SK-N-SH (cell line): ENCODE results near the gene THBS3. TPM values are rescaled to one million over a fixed set of nuclear protein-coding genes. Genes with fewer than 3 reads are reported as not detected.

Experiments used
- CTCF ChIA-PET: fragments of 300-600, 350-600 bp; formaldehyde crosslinking; extraction: SDS; loops from one replicate; lab custom pipeline; 2021; lab: Yijun Ruan, JAX
- POLR2A ChIA-PET: fragments of 350-600 bp; sonication (Branson Sonifier 250); formaldehyde crosslinking; extraction: SDS; loops from one replicate; lab custom pipeline; 2020; ENCODE audit warnings: antibody characterized with exemption, inconsistent platforms; lab: Yijun Ruan, JAX
- DNase-seq: peaks from one replicate; pipeline ENCODE4 v3.0.0; 2012
- H2AFZ ChIP-seq: fragments of 200-600 bp; sonication (generic); 2 replicates; pipeline ENCODE4 v1.8.1; 2016; ENCODE audit warnings: antibody characterized with exemption, mild to moderate bottlenecking, low read depth
- H3F3A ChIP-seq: fragments of 200-600 bp; sonication (generic); replicated peaks from 2 replicates; pipeline ENCODE3; 2016; ENCODE audit warnings: antibody characterized with exemption, mild to moderate bottlenecking; ENCODE audit not compliant: insufficient read depth
- H3K27ac ChIP-seq, 2 experiments: fragments of 200-500 bp in 1 of 2; fragments of 200-600 bp in 1 of 2; sonication (Bioruptor generic) in 1 of 2; sonication (generic), shearing (Covaris generic) in 1 of 2; 2 replicates each; pipeline versions ENCODE4 v1.5.1 to v1.6.1; 2014 to 2016; ENCODE audit warnings: low read depth in 2 of 2, inconsistent platforms in 1 of 2, low read length in 1 of 2, mild to moderate bottlenecking in 1 of 2, mixed read lengths in 1 of 2
- H3K27me3 ChIP-seq: fragments of 200-600 bp; sonication (generic), shearing (Covaris generic); 2 replicates; pipeline ENCODE4 v1.6.1; 2016; ENCODE audit warnings: mixed run types; ENCODE audit not compliant: insufficient read depth
- H3K36me3 ChIP-seq, 2 experiments: fragments of 200-500 bp in 1 of 2; fragments of 200-600 bp in 1 of 2; sonication (Bioruptor generic) in 1 of 2; sonication (generic) in 1 of 2; replicated peaks in 1 of 2; 2 replicates each; pipeline versions ENCODE3 to v1.5.1; 2014 to 2016; ENCODE audit warnings: low read length in 1 of 2, mild to moderate bottlenecking in 1 of 2; ENCODE audit not compliant: insufficient read depth in 2 of 2, control insufficient read depth in 1 of 2
- H3K4me1 ChIP-seq, 2 experiments: fragments of 200-500 bp in 1 of 2; fragments of 200-600 bp in 1 of 2; sonication (Bioruptor generic) in 1 of 2; sonication (generic), shearing (Covaris generic) in 1 of 2; 2 replicates each; pipeline versions ENCODE4 v1.5.1 to v1.6.1; 2014 to 2016; ENCODE audit warnings: low read depth in 1 of 2, low read length in 1 of 2, mixed run types in 1 of 2; ENCODE audit not compliant: insufficient read depth in 2 of 2, control insufficient read depth in 1 of 2
- H3K4me2 ChIP-seq: fragments of 200-600 bp; sonication (generic), shearing (Covaris generic); 2 replicates; pipeline ENCODE4 v1.6.1; 2017; ENCODE audit warnings: mixed run types
- H3K4me3 ChIP-seq, 2 experiments: fragments of 200-500 bp in 1 of 2; fragments of 200-600 bp in 1 of 2; sonication (Bioruptor generic) in 1 of 2; sonication (generic), shearing (Covaris generic) in 1 of 2; 2 replicates each; pipeline versions ENCODE4 v1.5.1 to v1.8.1; 2014 to 2016; ENCODE audit warnings: low read depth in 2 of 2, inconsistent platforms in 1 of 2, low read length in 1 of 2, mild to moderate bottlenecking in 1 of 2, mixed read lengths in 1 of 2, moderate library complexity in 1 of 2
- H3K79me2 ChIP-seq: fragments of 200-600 bp; sonication (generic); 2 replicates; pipeline ENCODE4 v1.8.1; 2017; ENCODE audit warnings: mild to moderate bottlenecking; ENCODE audit not compliant: insufficient read depth
- H3K9ac ChIP-seq: fragments of 200-600 bp; sonication (generic); 2 replicates; pipeline ENCODE4 v1.6.1; 2017; ENCODE audit warnings: mixed run types
- H3K9me2 ChIP-seq: fragments of 200-600 bp; sonication (generic); 2 replicates; pipeline ENCODE4 v1.6.1; 2017; ENCODE audit warnings: mixed run types
- H3K9me3 ChIP-seq: fragments of 200-600 bp; sonication (generic); 2 replicates; pipeline ENCODE4 v1.6.1; 2017; ENCODE audit warnings: mixed run types, mild to moderate bottlenecking, moderate library complexity
- H4K20me1 ChIP-seq: fragments of 200-600 bp; sonication (generic); 2 replicates; pipeline ENCODE4 v1.6.1; 2017; ENCODE audit warnings: mild to moderate bottlenecking, mixed run types; ENCODE audit not compliant: insufficient read depth
- CHD2 ChIP-seq: fragments of 150-350 bp; IDR thresholded peaks from 2 replicates; pipeline ENCODE4 v1.6.1; 2018; ENCODE audit warnings: low read length; ENCODE audit not compliant: partially characterized antibody
- ELF1 ChIP-seq: IDR thresholded peaks from 2 replicates; pipeline ENCODE4 v1.4.0; 2012
- NRF1 ChIP-seq: IDR thresholded peaks from 2 replicates; pipeline ENCODE4 v1.6.1; 2012; ENCODE audit warnings: low read depth, mild to moderate bottlenecking, low read length
- POLR2AphosphoS5 ChIP-seq: IDR thresholded peaks from 2 replicates; pipeline ENCODE4 v1.6.1; 2012; ENCODE audit warnings: low read depth, low read length
- RAD21 ChIP-seq: IDR thresholded peaks from 2 replicates; pipeline ENCODE4 v1.6.1; 2012; ENCODE audit warnings: mild to moderate bottlenecking, low read length
- RCOR1 ChIP-seq: fragments of 150-350 bp; IDR thresholded peaks from 2 replicates; pipeline ENCODE4 v1.6.1; 2017; ENCODE audit warnings: antibody characterized with exemption, low read length
- RFX5 ChIP-seq: IDR thresholded peaks from 2 replicates; pipeline ENCODE4 v1.6.1; 2012; ENCODE audit warnings: mild to moderate bottlenecking, improper control_type of control experiment, low read length
- RXRA ChIP-seq: IDR thresholded peaks from 2 replicates; pipeline ENCODE4 v1.4.0; 2012; ENCODE audit warnings: low read depth, mild to moderate bottlenecking, borderline replicate concordance
- SIN3A ChIP-seq: IDR thresholded peaks from 2 replicates; pipeline ENCODE4 v1.6.1; 2012; ENCODE audit warnings: low read depth, mild to moderate bottlenecking, low read length, moderate library complexity, borderline replicate concordance
- SMC3 ChIP-seq: IDR thresholded peaks from 2 replicates; pipeline ENCODE4 v1.6.1; 2012; ENCODE audit warnings: low read depth, low read length, improper control_type of control experiment
- TAF1 ChIP-seq: IDR thresholded peaks from 2 replicates; pipeline ENCODE4 v1.6.1; 2012; ENCODE audit warnings: low read depth, mild to moderate bottlenecking, low read length, moderate library complexity, borderline replicate concordance
- TCF12 ChIP-seq: IDR thresholded peaks from 2 replicates; pipeline ENCODE4 v1.4.0; 2012
- WGBS: methylation state at CpG from one replicate; pipeline ENCODE4 v1.1.6; 2017; ENCODE audit warnings: low lambda C conversion rate; 5-methylcytosine and 5-hydroxymethylcytosine counted together
- polyA plus RNA-seq, 3 experiments: library from polyadenylated mRNA; depleted of rRNA; stranded (reverse); fragments of >200 nt; gene quantifications; 2 replicates each; pipeline ENCODE4 v1.2.3, GENCODE V29; 2012
- TF ChIP-seq, protein P1 (sequence below): fragments of 200-600 bp; sonication (generic); IDR thresholded peaks from 2 replicates; pipeline ENCODE4 v1.6.1; 2017; ENCODE audit warnings: antibody characterized with exemption, mild to moderate bottlenecking, moderate library complexity

Gene THBS3
- polyA plus RNA-seq, 1 of the 3 experiments (the other 2 are of a cell fraction) = 124 TPM

DNA sequence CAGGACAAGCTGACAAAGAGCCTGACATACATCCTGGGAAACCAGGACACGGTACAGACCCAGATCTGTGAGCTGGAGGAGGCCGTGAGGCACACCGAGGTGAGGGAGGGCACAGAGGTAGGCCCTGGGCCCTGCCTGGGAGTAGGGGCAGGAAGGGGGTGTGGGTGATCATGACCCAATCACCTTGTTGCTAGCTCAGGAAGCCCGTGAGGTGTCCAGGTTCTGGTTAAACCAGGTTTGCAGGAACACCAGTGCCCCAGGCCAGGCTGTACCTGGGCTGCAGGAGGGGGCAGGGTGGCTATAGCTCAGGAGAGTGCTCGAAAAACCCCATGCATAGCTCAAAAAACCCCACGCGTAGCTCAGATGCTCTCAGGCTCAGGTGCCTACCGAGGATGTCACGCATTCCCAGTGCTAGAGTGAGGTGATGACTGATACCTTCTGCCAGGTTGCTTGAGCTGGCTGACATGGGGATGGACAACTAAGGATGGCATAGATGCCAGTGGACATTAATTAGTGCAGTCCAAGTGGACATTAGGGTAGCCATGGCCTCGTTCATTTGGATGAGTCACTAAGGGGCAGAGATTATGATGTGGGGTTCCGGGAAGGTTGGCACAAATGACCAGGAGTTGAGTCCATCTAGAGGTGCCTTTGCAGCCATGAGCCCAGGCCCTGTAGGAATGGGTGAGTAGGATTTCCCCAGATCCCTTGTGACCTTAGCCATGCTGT is 30.3 kb downstream of the THBS3 start:
- Histone ChIP-seq H2AFZ (no peak overlapping the region), H4K20me1 (no peaks in the 10 kb centered on the region), H3K9me2 (no peaks in the 10 kb centered on the region), H3K4me1 (peaks cover 0 to 29% of the 10 kb centered on the region in 2 experiments; a peak in 2 of 4 replicates), H3K9me3 (no peaks in the 10 kb centered on the region), H3K27me3 (no peaks in the 10 kb centered on the region), H3K4me2 (no peak overlapping the region), H3K36me3 (peaks cover 20 to 44% of the 10 kb centered on the region in 2 experiments), H3K79me2 (peaks cover 19% of the 10 kb centered on the region), H3K4me3 (no peak overlapping the region), H3F3A (peaks cover 22% of the 10 kb centered on the region), H3K27ac (no peak overlapping the region; a peak in 1 of 4 replicates), H3K9ac (no peak overlapping the region)
- WGBS = 69% methylated on average over 10 of the region's 11 CpGs
- CTCF ChIA-PET = interaction anchor here (0.6 to 9.6 kb wide), 15 partner anchors 9 to 178 kb away, joined by 3 to 203 read pairs (median 4); partner anchors contain the start of gene THBS3
- peak; percentile 14 for DNase-seq
- POLR2A ChIA-PET = interaction anchor here (1.8 kb wide), 1 partner anchor 16 kb away, joined by 6 read pairs; no protein-coding TSS in a partner anchor
- TF ChIP-seq SMC3 (no peak), RAD21 (no peak), POLR2AphosphoS5 (no peak), TAF1 (no peak), TCF12 (no peak), RFX5 (no peak), ELF1 (no peak), RXRA (no peak), CHD2 (no peak)

DNA sequence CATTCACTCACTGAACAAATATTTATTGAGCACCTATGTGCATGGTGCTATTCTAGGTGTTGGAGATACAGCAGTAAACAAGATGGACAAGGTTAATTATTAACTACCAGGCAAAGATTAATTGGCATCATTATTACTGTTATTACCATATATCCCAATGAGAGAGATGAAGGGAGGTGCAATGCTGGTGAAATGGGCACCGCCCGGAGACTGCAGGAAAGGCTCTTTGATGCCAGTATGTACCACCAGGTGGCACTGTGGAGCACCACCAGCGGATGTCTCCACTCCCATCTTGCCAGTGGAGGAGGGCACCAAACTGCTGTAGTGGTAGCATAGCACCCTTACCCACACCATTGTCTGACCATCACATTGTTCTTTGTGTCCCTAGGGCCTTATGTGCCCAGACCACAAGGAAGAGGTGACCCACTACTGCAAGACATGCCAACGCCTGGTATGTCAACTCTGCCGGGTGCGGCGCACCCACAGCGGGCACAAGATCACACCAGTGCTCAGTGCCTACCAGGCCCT is 31.1 kb downstream of the THBS3 start:
- Histone ChIP-seq H3K36me3 (peaks cover 20 to 41% of the 10 kb centered on the region in 2 experiments), H3K9me2 (no peaks in the 10 kb centered on the region), H3K9me3 (no peaks in the 10 kb centered on the region), H3F3A (peaks cover 29% of the 10 kb centered on the region), H3K4me1 (peaks cover 0 to 33% of the 10 kb centered on the region in 2 experiments; a peak in 3 of 4 replicates), H3K27me3 (no peaks in the 10 kb centered on the region), H4K20me1 (no peaks in the 10 kb centered on the region), H3K4me2 (no peak overlapping the region), H2AFZ (no peak overlapping the region), H3K79me2 (peaks cover 26% of the 10 kb centered on the region), H3K9ac (no peak overlapping the region), H3K27ac (peak overlapping the region in 1 of 2 experiments; percentile 92; a peak in 1 of 4 replicates), H3K4me3 (no peak overlapping the region)
- WGBS = 53% methylated on average over 6 of the region's 8 CpGs
- POLR2A ChIA-PET = interaction anchor here (1.8 to 2.8 kb wide), 2 partner anchors 17 kb away, joined by 6 to 27 read pairs; no protein-coding TSS in a partner anchor
- DNase-seq = peak; percentile 93
- CTCF ChIA-PET = interaction anchor here (0.6 to 14.8 kb wide), 13 partner anchors 9 to 178 kb away, joined by 3 to 496 read pairs (median 16); partner anchors contain the start of genes MTX1 and THBS3
- TF ChIP-seq RCOR1 (no peak), RAD21 (peak; percentile 65), ELF1 (no peak), SIN3A (0 out of 2 replicates have a peak, but pooled peaks have one; percentile 32), RFX5 (no peak), NRF1 (no peak), SMC3 (peak; percentile 71)
- TF ChIP-seq, protein P1, sequence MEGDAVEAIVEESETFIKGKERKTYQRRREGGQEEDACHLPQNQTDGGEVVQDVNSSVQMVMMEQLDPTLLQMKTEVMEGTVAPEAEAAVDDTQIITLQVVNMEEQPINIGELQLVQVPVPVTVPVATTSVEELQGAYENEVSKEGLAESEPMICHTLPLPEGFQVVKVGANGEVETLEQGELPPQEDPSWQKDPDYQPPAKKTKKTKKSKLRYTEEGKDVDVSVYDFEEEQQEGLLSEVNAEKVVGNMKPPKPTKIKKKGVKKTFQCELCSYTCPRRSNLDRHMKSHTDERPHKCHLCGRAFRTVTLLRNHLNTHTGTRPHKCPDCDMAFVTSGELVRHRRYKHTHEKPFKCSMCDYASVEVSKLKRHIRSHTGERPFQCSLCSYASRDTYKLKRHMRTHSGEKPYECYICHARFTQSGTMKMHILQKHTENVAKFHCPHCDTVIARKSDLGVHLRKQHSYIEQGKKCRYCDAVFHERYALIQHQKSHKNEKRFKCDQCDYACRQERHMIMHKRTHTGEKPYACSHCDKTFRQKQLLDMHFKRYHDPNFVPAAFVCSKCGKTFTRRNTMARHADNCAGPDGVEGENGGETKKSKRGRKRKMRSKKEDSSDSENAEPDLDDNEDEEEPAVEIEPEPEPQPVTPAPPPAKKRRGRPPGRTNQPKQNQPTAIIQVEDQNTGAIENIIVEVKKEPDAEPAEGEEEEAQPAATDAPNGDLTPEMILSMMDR = peak; percentile 89
